Fibroblast of skin of left quadriceps (primary cell): ENCODE results near the gene RAB37.

Source experiments
- DNase-seq, 2 experiments: peaks; one replicate each; pipeline ENCODE4 v3.0.0-alpha.2; 2013; ENCODE audit warnings: low read depth in 2 of 2

The RAB37 gene

GRCh38 chr17:74728033-74728701 lies 8.9 kb upstream of the RAB37 start:
- no peak for DNase-seq

DNA sequence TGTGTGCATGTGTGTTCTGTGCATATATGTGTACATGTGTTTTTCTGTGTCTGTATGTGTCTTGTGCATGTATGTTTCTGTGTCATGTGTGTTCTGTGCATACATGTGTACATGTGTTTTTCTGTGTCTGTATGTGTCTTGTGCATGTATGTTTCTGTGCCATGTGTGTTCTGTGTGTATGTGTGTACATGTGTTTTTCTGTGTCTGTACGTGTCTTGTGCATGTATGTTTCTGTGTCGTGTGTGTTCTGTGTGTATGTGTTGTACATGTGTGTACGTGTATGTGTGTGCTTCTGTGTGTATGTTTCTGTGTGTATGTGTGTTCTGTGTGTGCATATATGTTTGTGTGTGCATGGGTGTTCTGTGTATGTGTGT lies 8.4 kb upstream of the RAB37 start:
- DNase-seq = no peak

- DNase-seq = no peak
These were observed 7.7 kb upstream of the RAB37 start for GRCh38 chr17:74729368-74729767.

- no peak for DNase-seq
These were observed 7.2 kb upstream of the RAB37 start for GRCh38 chr17:74729866-74730265.

DNA sequence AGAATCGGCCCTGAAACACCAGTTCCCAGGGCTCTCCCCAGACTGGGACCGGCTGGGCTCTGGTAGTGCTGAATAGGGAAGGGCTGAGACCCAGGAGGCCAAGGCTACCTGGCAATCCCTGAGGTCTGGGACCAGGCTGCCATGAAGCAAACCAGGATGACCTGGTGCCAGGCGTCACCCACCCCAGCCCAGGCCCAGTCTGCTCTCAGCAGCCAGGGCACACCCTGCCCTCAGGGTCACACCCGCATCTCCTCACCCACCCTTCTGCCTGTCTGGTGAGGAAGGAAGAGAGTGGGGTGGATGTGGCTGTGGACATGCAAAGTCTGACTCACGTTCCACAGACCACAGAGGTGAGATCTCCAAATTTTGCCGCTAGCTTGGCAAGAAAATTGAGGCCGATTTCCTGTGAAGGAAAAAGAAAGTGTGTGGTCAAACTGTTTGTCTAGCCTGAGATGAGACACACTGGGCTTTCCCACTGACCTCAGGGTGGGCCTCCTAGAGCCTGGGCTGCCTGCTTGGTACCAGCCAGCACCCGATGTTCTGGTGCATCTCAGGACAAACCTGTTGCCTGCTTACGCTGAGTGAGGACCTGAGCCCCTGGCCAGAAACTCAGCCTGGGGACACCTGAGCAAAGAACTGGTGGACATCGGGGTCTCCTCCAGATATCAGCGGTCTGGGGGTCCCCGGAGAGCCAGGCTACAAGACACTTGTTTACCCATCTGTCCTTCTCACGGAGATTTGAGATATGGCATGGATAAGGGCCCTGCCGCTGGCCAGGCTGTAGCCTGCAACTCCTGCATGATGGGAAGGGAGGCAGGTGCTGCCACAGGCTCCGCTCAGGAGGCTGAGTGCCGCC lies 6.3 kb upstream of the RAB37 start:
- DNase-seq = no peak

- no peak for DNase-seq
These were observed 5.8 kb upstream of the RAB37 start for GRCh38 chr17:74731347-74731605.

GRCh38 chr17:74732042-74732867 lies 4.8 kb upstream of the RAB37 start:
- DNase-seq = no peak

DNA sequence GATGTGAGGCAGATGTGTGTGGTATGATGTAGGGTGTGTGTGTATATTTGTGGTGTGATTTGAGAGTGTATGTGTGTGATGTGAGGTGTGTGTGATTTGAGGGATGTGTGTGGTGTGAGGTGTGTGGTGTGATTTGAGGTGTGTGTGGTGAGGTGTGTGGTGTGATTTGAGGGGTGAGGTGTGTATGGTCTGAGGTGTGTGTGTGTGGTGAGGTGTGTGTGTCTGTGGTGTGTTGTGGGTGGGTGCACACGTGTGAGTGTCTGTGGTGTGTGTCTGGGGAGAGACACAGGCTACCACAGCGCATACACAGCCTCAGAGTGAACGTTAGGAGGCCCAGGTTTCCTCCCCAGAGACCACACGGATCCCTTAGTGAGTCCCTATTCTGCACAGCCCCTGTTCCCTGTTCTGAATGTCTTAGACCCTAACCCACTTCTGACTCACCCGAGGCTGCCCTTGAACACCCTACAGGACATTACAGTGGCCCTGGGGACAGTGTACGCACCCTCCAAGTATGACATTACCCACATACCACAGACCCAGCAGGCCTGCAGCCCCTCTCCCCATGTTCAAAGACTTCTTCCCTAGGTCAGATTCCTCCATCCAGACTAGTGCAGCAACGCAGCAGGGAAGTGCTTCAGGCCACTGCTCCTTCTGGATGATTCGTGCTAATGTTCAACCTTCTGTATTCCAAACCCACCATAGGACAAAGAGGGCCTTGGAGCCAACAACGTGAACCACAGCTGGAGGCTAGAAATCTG lies 3.5 kb upstream of the RAB37 start:
- no peak for DNase-seq

DNA sequence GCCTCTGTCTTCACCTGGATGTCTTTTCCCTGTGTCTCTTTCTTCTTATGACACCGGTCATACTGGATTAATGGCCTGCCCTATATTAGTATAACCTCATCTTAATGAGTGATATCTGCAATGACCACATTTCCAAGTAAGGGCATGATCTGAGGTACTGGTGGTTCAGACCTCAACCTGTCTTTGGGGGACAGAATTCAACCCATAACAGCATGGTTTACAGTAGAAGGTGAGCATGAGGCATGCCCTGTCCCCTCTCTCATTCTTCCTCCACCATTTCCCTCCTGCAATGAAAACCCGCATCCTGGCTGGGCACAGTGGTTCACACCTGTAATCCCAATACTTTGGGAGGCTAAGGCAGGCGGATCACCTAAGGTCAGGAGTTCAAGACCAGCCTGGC lies 2.8 kb upstream of the RAB37 start:
- no peak for DNase-seq

DNA sequence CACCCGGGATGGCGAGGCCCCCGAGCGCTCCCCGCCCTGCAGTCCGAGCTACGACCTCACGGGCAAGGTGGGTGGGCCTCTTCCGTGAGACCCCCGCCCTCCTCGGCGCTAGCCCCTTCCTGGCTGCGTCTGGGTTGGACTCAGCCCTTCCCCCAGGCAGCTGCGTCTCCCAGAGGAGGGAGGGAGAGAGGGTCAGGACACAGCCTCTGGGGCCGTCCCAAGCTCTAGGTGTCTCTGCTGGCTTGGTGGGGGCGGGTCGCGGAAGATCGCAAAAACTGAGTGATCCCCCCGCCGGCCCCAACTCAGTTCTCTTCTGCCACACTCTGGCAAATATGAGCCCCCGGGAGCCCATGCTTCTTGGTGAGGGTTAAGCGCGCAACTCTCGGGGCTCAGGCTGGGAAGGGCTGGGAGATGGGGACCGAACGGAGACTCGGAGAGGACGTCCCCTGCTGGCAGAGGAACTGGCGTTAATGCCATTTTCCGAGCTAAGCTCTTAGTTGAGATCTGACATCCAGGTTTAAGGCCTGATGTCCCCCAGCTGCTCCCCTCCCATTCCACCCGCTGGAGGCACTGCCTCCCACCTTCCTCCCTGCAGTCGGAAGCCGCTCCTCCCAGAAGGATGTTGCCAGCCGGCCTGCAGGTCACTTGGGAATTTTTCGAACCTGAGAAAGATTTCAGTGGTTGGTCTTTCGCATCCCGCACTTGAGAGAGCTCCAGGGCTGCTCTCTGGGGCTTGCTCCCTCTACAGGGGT lies 419 bp downstream of the RAB37 start:
- DNase-seq = no peak

DNA sequence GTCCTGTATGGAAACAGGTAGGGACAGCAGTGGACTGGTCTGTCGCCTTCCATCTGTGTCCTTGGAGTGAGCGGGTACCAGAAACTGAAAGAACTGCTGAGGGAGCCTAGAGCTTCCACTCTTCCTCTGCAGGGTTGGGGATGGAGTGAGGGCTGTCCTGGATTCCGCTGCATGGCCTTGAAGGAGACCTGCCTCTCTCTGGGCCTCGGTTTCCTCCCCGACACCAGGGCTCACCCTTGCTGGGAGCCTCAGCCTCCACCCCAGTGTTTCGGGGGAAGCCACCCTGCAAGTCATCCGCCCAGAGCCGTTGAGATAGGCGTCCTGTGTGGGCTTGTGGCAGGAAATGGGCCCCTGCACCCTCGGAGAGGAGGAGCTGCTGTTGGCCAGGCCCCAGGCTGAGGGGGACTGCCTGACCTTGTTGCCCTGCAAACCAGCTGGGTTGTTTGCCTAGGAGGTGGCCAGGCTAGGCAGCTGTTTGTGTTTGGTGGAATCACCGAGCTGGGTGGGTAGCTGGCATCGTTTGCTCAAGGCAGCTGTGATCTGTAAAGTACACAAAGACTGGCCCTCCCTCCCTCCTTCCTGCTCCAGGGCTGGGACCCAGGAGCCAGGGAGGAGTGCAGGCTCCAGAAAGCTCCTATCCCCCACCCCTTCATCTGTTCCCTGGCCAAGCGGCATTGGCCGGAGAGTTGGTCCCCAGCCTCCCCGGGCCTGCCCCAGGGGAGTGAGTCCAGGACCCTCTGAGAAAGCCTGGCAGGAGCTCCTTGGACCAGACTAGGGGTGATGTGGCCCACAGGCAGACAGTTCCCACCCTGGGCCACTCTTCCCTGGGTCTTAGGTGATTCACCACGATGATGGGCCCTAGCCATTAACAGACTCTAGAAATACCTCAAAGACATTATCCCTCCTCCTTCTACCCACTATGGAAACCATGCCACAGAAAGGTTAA lies 1.3 kb downstream of the RAB37 start:
- DNase-seq = no peak

DNA sequence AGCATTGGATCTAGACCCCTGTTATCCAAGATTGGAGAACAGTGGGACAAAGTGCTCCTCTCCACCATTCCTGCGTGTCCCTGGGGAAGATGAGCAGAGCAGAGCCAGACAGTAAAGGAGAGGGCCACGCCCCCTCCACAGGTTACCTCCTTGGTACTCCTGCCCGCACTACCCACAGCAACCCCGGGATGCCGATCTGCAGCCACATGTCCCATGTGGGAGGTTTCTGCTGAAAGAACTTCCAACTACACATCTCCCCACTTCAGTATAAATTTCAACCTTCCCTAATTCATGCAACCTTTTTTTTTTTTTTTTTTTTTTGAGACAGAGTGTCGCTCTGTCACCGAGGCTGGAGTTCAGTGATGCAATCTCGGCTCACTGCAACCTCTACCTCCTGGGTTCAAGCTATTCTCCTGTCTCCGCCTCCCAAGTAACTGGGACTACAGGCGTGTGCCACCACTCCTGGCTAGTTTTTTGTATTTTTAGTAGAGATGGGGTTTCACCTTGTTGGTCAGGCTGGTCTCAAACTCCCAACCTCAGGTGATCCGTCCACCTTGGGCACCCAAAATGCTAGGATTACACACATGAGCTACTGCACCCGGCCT lies 2.3 kb downstream of the RAB37 start:
- DNase-seq = no peak

DNA sequence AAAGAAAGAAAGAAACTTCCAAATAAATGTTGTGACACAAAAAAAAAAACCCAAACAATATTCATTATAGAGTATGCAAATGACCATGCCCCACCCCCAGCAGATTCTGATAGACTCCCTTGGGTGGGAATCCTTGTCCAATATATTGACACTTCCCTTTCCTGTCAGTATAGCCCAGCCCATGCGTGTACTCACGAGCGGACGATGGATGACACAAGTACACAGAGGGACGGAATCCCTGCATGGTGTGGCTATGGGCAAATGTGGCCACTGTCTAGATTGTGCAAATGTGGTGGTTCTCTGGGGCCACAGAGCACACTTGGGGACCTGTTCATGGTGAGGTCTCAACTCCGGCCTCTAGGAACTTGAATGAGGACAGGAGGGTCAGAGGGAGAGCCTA lies 3.1 kb downstream of the RAB37 start:
- no peak for DNase-seq

DNA sequence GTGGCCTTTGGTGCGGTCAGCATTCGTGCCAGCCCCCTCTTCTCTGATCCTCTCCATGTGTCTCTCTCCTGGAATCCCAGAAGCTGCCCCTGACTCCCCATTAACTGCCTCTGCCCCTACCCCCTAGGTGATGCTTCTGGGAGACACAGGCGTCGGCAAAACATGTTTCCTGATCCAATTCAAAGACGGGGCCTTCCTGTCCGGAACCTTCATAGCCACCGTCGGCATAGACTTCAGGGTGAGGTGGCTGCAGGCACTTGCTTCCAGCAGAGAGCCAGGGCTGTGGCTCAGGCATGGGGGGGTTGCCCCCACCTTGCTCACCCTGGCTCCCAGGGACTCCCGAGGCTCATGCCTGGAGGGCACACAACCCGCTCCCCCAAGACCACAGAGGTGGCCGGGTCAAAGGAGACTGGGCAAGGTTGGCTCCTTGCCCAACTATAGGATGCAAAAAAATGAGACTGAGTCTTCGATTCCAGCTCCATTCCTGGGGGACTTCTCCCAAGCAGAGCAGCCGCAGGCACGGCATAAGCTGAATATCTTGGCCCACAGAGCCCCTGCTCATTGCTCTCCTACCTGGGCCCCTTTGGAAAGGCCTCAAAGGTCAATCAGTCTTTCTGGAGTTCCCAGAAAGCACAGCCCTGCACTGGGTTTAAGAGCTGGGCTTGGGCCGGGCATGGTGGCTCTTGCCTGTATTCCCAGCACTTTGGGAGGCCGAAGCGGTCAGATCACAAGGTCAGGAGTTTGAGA lies 3.8 kb downstream of the RAB37 start:
- no peak for DNase-seq

DNA sequence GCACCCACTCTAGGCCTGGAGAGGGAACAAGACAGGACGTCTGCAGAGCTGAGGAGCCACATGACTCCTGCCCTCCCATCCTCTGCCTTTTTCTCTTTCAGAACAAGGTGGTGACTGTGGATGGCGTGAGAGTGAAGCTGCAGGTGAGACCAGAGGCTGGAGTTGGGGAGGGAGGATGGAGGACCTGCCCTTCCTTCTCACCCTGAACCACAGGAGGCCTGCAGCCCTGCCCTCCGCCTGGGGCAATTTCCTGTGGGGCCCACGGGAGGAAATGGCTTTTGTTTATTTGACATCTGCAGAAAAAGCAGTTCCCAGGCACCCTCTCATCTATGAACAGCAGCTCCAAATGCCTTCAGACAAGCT lies 5.1 kb downstream of the RAB37 start:
- DNase-seq = no peak

DNA sequence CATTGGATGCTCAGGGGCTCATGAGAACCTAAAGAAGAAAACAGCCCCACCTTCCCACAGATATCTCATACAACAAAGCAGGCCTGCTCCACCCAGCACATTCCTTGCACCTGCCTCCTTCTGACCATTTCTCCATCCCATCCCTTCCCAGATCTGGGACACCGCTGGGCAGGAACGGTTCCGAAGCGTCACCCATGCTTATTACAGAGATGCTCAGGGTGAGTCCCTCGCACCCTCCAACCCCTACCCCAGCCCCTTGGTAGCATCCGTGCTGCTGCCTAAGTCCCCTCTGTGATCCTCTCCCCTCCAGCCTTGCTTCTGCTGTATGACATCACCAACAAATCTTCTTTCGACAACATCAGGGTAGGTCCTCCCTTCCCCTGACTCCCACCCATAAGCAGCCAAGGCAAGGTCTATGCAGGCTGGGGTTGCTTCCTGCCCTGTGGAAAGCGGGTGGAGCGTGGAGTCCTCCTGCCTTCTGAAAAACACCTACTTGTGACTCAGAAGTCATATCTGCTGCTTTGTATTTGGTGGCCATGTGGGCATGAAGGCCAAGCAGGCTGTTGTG lies 6.0 kb downstream of the RAB37 start:
- no peak for DNase-seq

DNA sequence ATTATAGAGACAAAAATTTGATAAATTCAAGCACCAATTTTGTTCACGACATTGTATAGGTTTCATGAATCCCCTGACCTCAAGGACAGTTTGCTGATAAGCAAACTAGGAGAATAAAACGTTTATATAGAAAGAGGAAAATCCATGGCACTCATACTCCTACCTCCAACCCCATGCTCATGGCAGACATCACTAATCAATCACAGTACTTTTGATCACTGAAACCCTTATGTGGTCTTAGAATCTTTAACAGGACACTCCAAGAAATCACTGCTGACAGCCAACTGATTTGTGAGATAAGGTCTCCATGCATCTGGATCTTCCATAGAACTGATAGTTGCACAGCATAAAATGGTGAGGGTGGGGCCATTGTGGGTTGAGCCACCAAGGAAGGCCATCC lies 6.7 kb downstream of the RAB37 start:
- DNase-seq = no peak

GRCh38 chr17:74744349-74744713 lies 7.3 kb downstream of the RAB37 start:
- no peak for DNase-seq
